Retinal pigment epithelial cell (primary cell): ENCODE results near the gene TRIM2.

Source experiments
- DNase-seq: peaks from one replicate; pipeline ENCODE4 v3.0.0-alpha.2; 2010; ENCODE audit warnings: low read depth
- H3K4me3 ChIP-seq: 2 replicates; pipeline ENCODE4 v1.5.1; 2011; ENCODE audit warnings: mild to moderate bottlenecking, low read length, control low read depth, moderate library complexity
- CTCF ChIP-seq: conservative IDR thresholded peaks from 2 replicates; pipeline ENCODE4 v1.5.1; 2011; ENCODE audit warnings: low read depth, low read length, control low read depth, inconsistent platforms

TRIM2 gene

GRCh38 chr4:153239409-153239808, 35.2 kb downstream of the TRIM2 start:
- DNase-seq: no peak
- no peak overlapping the region for H3K4me3 ChIP-seq
- TF ChIP-seq CTCF: no peak

GRCh38 chr4:153241295-153241694, 37.1 kb downstream of the TRIM2 start:
- no peak for TF ChIP-seq CTCF
- no peak overlapping the region for H3K4me3 ChIP-seq
- no peak for DNase-seq

- H3K4me3 ChIP-seq: no peak overlapping the region
- DNase-seq: no peak
- no peak for TF ChIP-seq CTCF
These were observed 38.0 kb downstream of the TRIM2 start for GRCh38 chr4:153241970-153242838.

GRCh38 chr4:153242839-153243324, 38.6 kb downstream of the TRIM2 start:
- DNase-seq: no peak
- no peak for TF ChIP-seq CTCF
- H3K4me3 ChIP-seq: no peak overlapping the region

- no peak overlapping the region for H3K4me3 ChIP-seq
- no peak for TF ChIP-seq CTCF
- DNase-seq: no peak
These were observed 39.2 kb downstream of the TRIM2 start for GRCh38 chr4:153243468-153243867.

- DNase-seq: no peak
- no peak for TF ChIP-seq CTCF
- no peak overlapping the region for H3K4me3 ChIP-seq
These were observed 40.7 kb downstream of the TRIM2 start for GRCh38 chr4:153244969-153245368.

GRCh38 chr4:153245775-153246174, 41.5 kb downstream of the TRIM2 start:
- no peak for DNase-seq
- no peak for TF ChIP-seq CTCF
- no peak overlapping the region for H3K4me3 ChIP-seq
